Adrenal gland (tissue), 12 donors: ENCODE data around the gene SCN4A. TPM values are rescaled to one million over a fixed set of nuclear protein-coding genes. Genes with fewer than 3 reads are reported as not detected.

Experiments used
- DNase-seq, 7 donors: peaks; one replicate each; pipeline ENCODE4 v3.0.0-alpha.2; 2019 to 2020
- H3K27ac ChIP-seq, 5 donors: fragments of 200-600 bp; sonication (generic) in 4 of 5; 1 replicate in 3 of 5; 2 replicates in 2 of 5; pipeline versions ENCODE4 v1.5.1 to v1.8.0; 2016 to 2020; ENCODE audit warnings: mild to moderate bottlenecking in 1 of 5
- H3K27me3 ChIP-seq: fragments of 200-600 bp; 2 replicates; pipeline ENCODE4 v1.8.0; 2021
- H3K36me3 ChIP-seq, 2 donors: fragments of 200-600 bp; replicated peaks in 1 of 2; 1 replicate in 1 of 2; 2 replicates in 1 of 2; pipeline versions ENCODE4 v1.5.1 to v1.8.0; 2018 to 2022
- H3K4me1 ChIP-seq, 2 donors: fragments of 200-600 bp; replicated peaks in 1 of 2; 1 replicate in 1 of 2; 2 replicates in 1 of 2; pipeline versions ENCODE4 v1.5.1 to v1.8.0; 2018 to 2021
- H3K4me3 ChIP-seq, 4 donors: fragments of 200-600 bp; sonication (generic) in 3 of 4; one replicate each; pipeline ENCODE4 v1.5.1; 2016 to 2018
- H3K9me3 ChIP-seq, 3 donors: fragments of 200-600 bp; sonication (generic) in 1 of 3; replicated peaks in 1 of 3; 1 replicate in 2 of 3; 2 replicates in 1 of 3; pipeline versions ENCODE4 v1.5.1 to v1.8.0; 2016 to 2021
- POLR2A ChIP-seq, 2 donors: fragments of 450-650 bp; IDR thresholded peaks; one replicate each; pipeline ENCODE4 v1.6.1; 2017; ENCODE audit warnings: antibody characterized with exemption in 2 of 2, mild to moderate bottlenecking in 2 of 2, moderate library complexity in 1 of 2
- WGBS, 4 donors: extraction: QIAGEN DNeasy Blood & Tissue Kit in 2 of 4; methylation state at CpG; one replicate each; pipeline versions ENCODE4 v1.1.5 to v1.1.7; 2013 to 2017; 5-methylcytosine and 5-hydroxymethylcytosine counted together
- intact Hi-C, 2 donors: fragments of 100-400 bp; cut with DNase I; formaldehyde crosslinking; loops; one replicate each; pipeline versions ENCODE4 v1.14.1 to v1.15.0; 2022 to 2023
- polyA plus RNA-seq, 3 donors: library from polyadenylated mRNA; stranded (reverse); fragments of 200-250 nt in 2 of 3; fragments of 350-450 nt in 1 of 3; fragmentation: Illumina TruSeq in 1 of 3; extraction: RNeasy Lipid Tissue Mini Kit (QIAGEN cat#74804) in 1 of 3; gene quantifications; one replicate each; pipeline ENCODE4 v1.2.3, GENCODE V29; 2013 to 2014
- total RNA-seq, 9 donors: library from RNA; depleted of rRNA in 4 of 9; stranded (reverse); fragments of >200 nt in 4 of 9; fragments of 120-200 nt in 1 of 9; fragmentation: NEBNext Ultra II Directional in 1 of 9; extraction: Animal tissue kit (Norgen Biotek cat#: 25700) in 1 of 9; gene quantifications; one replicate each; pipeline versions ENCODE4 v1.1.0 to v1.2.4, GENCODE V29; 2013 to 2023
- TF ChIP-seq, protein P1 (sequence below), 6 experiments: fragments of 450-650 bp in 4 of 6; fragments of 200-600 bp in 2 of 6; sonication (generic) in 1 of 6; IDR thresholded peaks; 1 replicate in 5 of 6; 2 replicates in 1 of 6; pipeline versions ENCODE4 v1.5.1 to v1.8.0; 2016 to 2021; ENCODE audit warnings: antibody characterized with exemption in 6 of 6, mild to moderate bottlenecking in 2 of 6, moderate library complexity in 1 of 6
- donor health status: healthy with polysubstance abuse.
- donor health status: Bipolar disorder and iron deficiency.
- donor health status: DM: yes; HTN: yes; CAD: no.
- donor health status: DM: no; HTN: no; CAD: no.
- donor health status: DM: no; HTN: no; CAD: no.
- donor health status: DM: yes; HTN: yes; CAD: no.

Gene SCN4A
- total and polyA plus RNA-seq, 12 donors, result 0.30 to 4.2 (median 1.5) TPM

DNA sequence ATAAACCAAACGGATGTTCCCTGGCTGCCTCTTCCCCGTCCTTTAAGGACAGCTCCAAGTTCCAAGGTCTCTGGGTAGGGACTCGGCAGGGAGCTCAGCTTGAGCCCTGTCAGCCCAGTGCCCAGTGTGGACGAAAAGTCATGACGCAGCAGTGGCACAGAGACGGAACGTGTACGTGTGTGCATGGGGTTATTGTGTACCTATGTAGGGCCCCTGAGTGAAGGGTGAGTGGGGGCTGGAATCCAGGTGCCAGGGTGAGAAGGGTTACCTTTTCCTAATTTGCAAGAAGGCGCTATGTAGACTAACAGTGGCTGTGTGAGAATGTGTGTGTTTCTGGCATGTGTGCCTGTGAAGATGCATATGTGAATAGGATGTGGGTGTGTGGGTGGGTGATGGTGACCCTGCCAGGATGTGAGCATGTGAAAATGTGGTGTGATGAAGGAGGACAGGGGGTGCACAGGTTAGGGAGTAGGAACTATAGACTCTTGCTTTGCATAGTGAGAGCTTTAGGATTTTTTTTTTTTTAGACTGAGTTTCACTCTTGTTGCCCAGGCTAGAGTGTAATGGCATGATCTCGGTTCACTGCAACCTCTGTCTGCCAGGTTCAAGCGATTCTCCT is 6.0 kb downstream of the SCN4A start:
- H3K9me3 ChIP-seq, result no peaks in the 10 kb centered on the region
- WGBS, 4 donors, result 71 to 83% (median 74%) methylated on average over 11 of the region's 11 CpGs
- no peaks in the 10 kb centered on the region for H3K27me3 ChIP-seq
- H3K27ac ChIP-seq, result no peak overlapping the region
- TF ChIP-seq, protein P1, sequence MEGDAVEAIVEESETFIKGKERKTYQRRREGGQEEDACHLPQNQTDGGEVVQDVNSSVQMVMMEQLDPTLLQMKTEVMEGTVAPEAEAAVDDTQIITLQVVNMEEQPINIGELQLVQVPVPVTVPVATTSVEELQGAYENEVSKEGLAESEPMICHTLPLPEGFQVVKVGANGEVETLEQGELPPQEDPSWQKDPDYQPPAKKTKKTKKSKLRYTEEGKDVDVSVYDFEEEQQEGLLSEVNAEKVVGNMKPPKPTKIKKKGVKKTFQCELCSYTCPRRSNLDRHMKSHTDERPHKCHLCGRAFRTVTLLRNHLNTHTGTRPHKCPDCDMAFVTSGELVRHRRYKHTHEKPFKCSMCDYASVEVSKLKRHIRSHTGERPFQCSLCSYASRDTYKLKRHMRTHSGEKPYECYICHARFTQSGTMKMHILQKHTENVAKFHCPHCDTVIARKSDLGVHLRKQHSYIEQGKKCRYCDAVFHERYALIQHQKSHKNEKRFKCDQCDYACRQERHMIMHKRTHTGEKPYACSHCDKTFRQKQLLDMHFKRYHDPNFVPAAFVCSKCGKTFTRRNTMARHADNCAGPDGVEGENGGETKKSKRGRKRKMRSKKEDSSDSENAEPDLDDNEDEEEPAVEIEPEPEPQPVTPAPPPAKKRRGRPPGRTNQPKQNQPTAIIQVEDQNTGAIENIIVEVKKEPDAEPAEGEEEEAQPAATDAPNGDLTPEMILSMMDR (IDR thresholded peaks at IDR 0.05), result no peak
- TF ChIP-seq POLR2A (IDR thresholded peaks at IDR 0.05), result no peak
- no peak for DNase-seq
- H3K4me1 ChIP-seq, result peaks cover 0 to 8% of the 10 kb centered on the region in 2 donors
- H3K36me3 ChIP-seq, result no peaks in the 10 kb centered on the region
- no peak overlapping the region for H3K4me3 ChIP-seq
- intact Hi-C loops, result no loop called here

DNA sequence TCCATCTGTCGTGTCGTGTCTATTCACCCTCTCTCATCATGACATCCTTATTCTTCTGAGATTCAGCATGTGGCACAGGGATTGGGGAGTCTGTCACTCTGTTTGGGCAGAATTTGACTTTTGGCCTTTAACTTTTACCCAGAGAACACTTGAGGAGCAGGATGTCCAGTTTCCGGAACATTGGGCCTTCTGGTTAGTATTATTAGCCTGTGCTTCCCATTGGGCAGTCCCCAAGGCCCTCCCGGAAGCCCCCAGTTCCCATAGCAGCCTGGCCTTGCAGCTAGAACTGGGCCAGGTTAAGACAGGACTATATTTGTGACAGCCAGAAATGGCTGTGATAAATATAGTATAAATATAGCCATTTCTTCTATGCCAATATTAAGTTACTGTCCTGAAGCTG is 9.6 kb downstream of the SCN4A start:
- no peaks in the 10 kb centered on the region for H3K27me3 ChIP-seq
- H3K4me1 ChIP-seq, result peaks cover 0 to 8% of the 10 kb centered on the region in 2 donors
- TF ChIP-seq, protein P1 (IDR thresholded peaks at IDR 0.05), result no peak
- no peak for TF ChIP-seq POLR2A (IDR thresholded peaks at IDR 0.05)
- 73 to 74% (median 74%) methylated on average over 4 of the region's 4 CpGs for WGBS, 4 donors
- peak in 3 of 7 donors; percentile 49 to 73 (median 55) for DNase-seq
- no peaks in the 10 kb centered on the region for H3K36me3 ChIP-seq
- no peaks in the 10 kb centered on the region for H3K9me3 ChIP-seq
- intact Hi-C loops, result no loop called here
- H3K27ac ChIP-seq, result peak overlapping the region in 2 of 5 donors; percentile 51 to 82
- no peak overlapping the region for H3K4me3 ChIP-seq

DNA sequence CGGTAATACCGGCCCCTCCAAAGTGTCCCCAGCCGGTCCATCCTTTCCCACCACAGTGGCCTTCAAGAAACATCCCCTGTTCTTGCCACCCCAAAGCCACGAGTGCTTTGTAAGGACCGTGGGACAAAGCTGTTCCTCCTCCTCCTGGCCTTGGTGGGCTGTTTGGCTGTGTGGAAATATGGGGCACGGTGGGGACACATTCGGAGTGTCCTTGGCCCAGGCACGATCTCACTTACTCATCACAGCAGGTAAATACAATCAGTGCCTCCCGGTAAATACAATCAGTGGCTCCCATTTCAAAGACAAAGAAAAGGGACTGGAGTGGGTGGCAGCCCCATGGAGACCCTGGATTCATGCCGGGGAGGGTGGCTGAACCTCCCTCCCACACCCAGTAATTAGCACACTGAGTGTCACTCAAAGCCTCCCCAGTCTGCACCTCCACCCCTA is 10.4 kb downstream of the SCN4A start:
- peak in 3 of 7 donors; percentile 39 to 45 (median 42) for DNase-seq
- Histone ChIP-seq H3K9me3 (no peaks in the 10 kb centered on the region), H3K27me3 (no peaks in the 10 kb centered on the region), H3K4me3 (no peak overlapping the region), H3K4me1 (peaks cover 0 to 8% of the 10 kb centered on the region in 2 donors), H3K36me3 (no peaks in the 10 kb centered on the region), H3K27ac (peak overlapping the region in 3 of 5 donors; percentile 32 to 82 (median 52))
- intact Hi-C loops, result no loop called here
- no peak for TF ChIP-seq POLR2A (IDR thresholded peaks at IDR 0.05)
- TF ChIP-seq, protein P1 (IDR thresholded peaks at IDR 0.05), result no peak
- WGBS, 4 donors, result 37 to 40% (median 39%) methylated on average over 1 to 10 of the region's 10 CpGs

DNA sequence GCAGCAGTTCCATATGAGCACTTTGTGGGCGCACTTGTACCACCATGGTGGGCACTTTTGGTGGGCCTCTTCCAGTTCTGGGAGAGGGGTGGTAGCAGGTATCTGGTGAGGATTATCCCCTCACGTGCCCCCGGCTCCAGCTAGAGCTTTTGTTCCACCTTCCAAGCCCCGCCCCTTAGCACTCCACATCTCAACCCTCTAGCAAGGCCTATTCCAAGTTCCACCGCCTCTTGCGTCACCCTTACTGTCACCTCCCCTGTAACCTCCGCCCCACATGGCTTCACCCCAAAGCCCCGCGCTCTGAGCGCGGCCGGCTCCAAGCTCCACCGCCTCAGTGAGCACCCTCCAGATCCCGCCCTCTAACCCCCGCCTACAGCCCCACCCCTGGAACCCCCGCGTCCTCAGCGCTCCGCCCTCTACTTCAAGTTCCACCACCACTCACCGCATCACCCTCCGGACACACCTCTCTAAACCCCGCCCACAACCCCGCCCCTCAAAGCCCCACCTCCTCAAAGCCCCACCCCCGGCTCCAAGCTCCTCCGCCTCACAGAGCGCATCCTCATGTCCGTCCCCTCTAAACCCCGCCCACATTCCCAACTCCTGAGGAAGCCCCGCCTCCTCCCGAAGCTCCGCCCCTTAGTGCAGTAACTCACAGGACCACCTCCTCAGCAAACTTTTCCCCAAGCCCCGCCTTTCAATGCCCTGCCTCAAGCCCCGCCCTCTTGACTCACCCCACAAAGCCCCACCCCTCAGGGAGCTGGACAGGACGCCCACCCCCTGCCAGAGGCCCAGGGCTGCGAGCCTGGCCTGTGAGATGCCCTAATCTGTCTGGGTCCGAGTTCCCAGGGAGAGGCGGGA is 11.1 kb downstream of the SCN4A start:
- Histone ChIP-seq H3K4me3 (peak overlapping the region in 1 of 4 donors; percentile 17), H3K27ac (peak overlapping the region in 2 of 5 donors; percentile 52 to 82), H3K4me1 (peaks cover 0 to 8% of the 10 kb centered on the region in 2 donors), H3K9me3 (no peaks in the 10 kb centered on the region), H3K27me3 (no peaks in the 10 kb centered on the region), H3K36me3 (no peaks in the 10 kb centered on the region)
- peak; percentile 79 to 91 (median 83) for DNase-seq
- TF ChIP-seq POLR2A (IDR thresholded peaks at IDR 0.05), result no peak
- TF ChIP-seq, protein P1 (IDR thresholded peaks at IDR 0.05), result no peak
- intact Hi-C loops, result no loop called here
- 12 to 22% (median 15%) methylated on average over 23 to 37 of the region's 37 CpGs for WGBS, 4 donors
